Stimulated activated CD4-positive, alpha-beta T cell treated with anti-CD3 and anti-CD28 coated beads, Interleukin-2, amount 100 ng/mL, for 48 hours (primary cell): ENCODE measurements around the gene NID1.

Experiments
- DNase-seq, 2 donors: peaks; one replicate each; pipeline ENCODE4 v3.0.0-alpha.2; 2020

NID1 gene

GRCh38 chr1:236064674-236065508 is at the start of gene NID1:
Gene NID1, minus strand, starts transcription at chr1:236065090. Its CDS starts 11 bp downstream, at chr1:236065079.
- no peak for DNase-seq

GRCh38 chr1:236114076-236114747 is 49.3 kb upstream of the NID1 start:
- no peak for DNase-seq

- DNase-seq: no peak
Observed at GRCh38 chr1:236113324-236114032, 48.6 kb upstream of the NID1 start.

GRCh38 chr1:236112332-236112627 is 47.4 kb upstream of the NID1 start:
- DNase-seq: no peak

GRCh38 chr1:236111527-236112331 is 46.8 kb upstream of the NID1 start:
- DNase-seq: no peak

GRCh38 chr1:236110137-236110536 is 45.2 kb upstream of the NID1 start:
- no peak for DNase-seq

GRCh38 chr1:236108027-236108648 is 43.2 kb upstream of the NID1 start:
- no peak for DNase-seq

- no peak for DNase-seq
Observed at GRCh38 chr1:236107121-236107907, 42.4 kb upstream of the NID1 start.

- peak; percentile 58 to 59 for DNase-seq
Observed at GRCh38 chr1:236103646-236104218, 38.8 kb upstream of the NID1 start.

GRCh38 chr1:236103059-236103458 is 38.2 kb upstream of the NID1 start:
- no peak for DNase-seq

GRCh38 chr1:236102611-236103010 is 37.7 kb upstream of the NID1 start:
- DNase-seq: no peak

- DNase-seq: no peak
Observed at GRCh38 chr1:236101233-236102200, 36.6 kb upstream of the NID1 start.

GRCh38 chr1:236100799-236101198 is 35.9 kb upstream of the NID1 start:
- DNase-seq: no peak

GRCh38 chr1:236099355-236099974 is 34.6 kb upstream of the NID1 start:
- DNase-seq: no peak

GRCh38 chr1:236098267-236098666 is 33.4 kb upstream of the NID1 start:
- DNase-seq: no peak

GRCh38 chr1:236096660-236097482 is 32.0 kb upstream of the NID1 start:
- DNase-seq: peak; percentile 65 to 72

- no peak for DNase-seq
Observed at GRCh38 chr1:236095705-236096520, 31.0 kb upstream of the NID1 start.

- DNase-seq: no peak
Observed at GRCh38 chr1:236092899-236093298, 28.0 kb upstream of the NID1 start.
